K562 (cell line): ENCODE data around the gene MYOZ1. TPM values are rescaled to one million over a fixed set of nuclear protein-coding genes. Genes with fewer than 3 reads are reported as not detected.

Source experiments
- ARID1B ChIP-seq: fragments of 450-650 bp; IDR thresholded peaks from 2 replicates; pipeline ENCODE4 v1.6.1; 2016; ENCODE audit warnings: antibody characterized with exemption, mild to moderate bottlenecking, inconsistent platforms
- CBX3 ChIP-seq, 2 experiments: IDR thresholded peaks; 1 replicate in 1 of 2; 2 replicates in 1 of 2; pipeline ENCODE4 v1.6.1; 2012; ENCODE audit warnings: inconsistent platforms in 2 of 2, low read length in 2 of 2, borderline replicate concordance in 1 of 2, control low read depth in 1 of 2
- CEBPG ChIP-seq, 3 experiments: fragments of 200-800 bp in 1 of 3; sonication (Bioruptor generic) in 1 of 3; sonication (generic) in 1 of 3; formaldehyde crosslinking in 1 of 3; IDR thresholded peaks in 2 of 3; conservative IDR thresholded peaks in 1 of 3; 2 replicates each; pipeline versions ENCODE4 v1.6.1 to v1.8.0; 2016 to 2022; ENCODE audit warnings: missing compliant biosample characterization in 2 of 3, missing genetic modification characterization in 2 of 3, mild to moderate bottlenecking in 1 of 3, missing genetic modification reagents in 1 of 3
- FUS ChIP-seq: fragments of 200-400 bp; formaldehyde crosslinking; optimal IDR thresholded peaks from 2 replicates; pipeline ENCODE3; 2017; ENCODE audit warnings: low read depth, low read length
- HSF4 ChIP-seq: fragments of 250-450 bp; sonication (Bioruptor Pico); IDR thresholded peaks from 2 replicates; pipeline ENCODE4 v2.1.2; 2022; ENCODE audit warnings: mild to moderate bottlenecking, moderate library complexity, borderline replicate concordance
- NBN ChIP-seq: fragments of 450-650 bp; IDR thresholded peaks from 2 replicates; pipeline ENCODE4 v1.6.1; 2016; ENCODE audit warnings: low read depth, mild to moderate bottlenecking
- RNF2 ChIP-seq: sonication (generic); IDR thresholded peaks from 2 replicates; pipeline ENCODE4 v1.6.1; 2016
- TCF3 ChIP-seq: sonication (generic); formaldehyde crosslinking; IDR thresholded peaks from 2 replicates; pipeline ENCODE4 v1.4.0; 2020; ENCODE audit warnings: mild to moderate bottlenecking, missing genetic modification reagents
- TGIF2 ChIP-seq: sonication (generic); formaldehyde crosslinking; IDR thresholded peaks from 2 replicates; pipeline ENCODE4 v1.8.1; 2022; ENCODE audit warnings: mild to moderate bottlenecking, missing genetic modification reagents, moderate library complexity
- TSC22D4 ChIP-seq: fragments of 450-650 bp; IDR thresholded peaks from 2 replicates; pipeline ENCODE4 v1.6.1; 2016; ENCODE audit warnings: missing genetic modification characterization, missing biosample characterization, control low read depth
- ZNF586 ChIP-seq: fragments of 450-650 bp; formaldehyde crosslinking; conservative IDR thresholded peaks from 2 replicates; pipeline ENCODE4 v1.4.0; 2020; ENCODE audit warnings: mild to moderate bottlenecking, moderate library complexity
- polyA plus RNA-seq, 8 experiments: library from polyadenylated mRNA; depleted of rRNA in 4 of 8; stranded (reverse) in 5 of 8; unstranded in 3 of 8; fragments of >200 nt; fragmentation: Nextera tagmentation in 2 of 8; fragmentation: Illumina TruSeq in 1 of 8; extraction: Ambion mirVana in 2 of 8; extraction: Trizol in 1 of 8; gene quantifications; 2 replicates each; pipeline versions ENCODE4 v1.2.1 to v1.2.3, GENCODE V29; 2011 to 2014; ENCODE audit warnings: inconsistent platforms in 1 of 8, missing spikeins in 1 of 8
- total RNA-seq, 7 experiments: library from RNA; depleted of rRNA in 6 of 7; stranded (reverse); fragments of >200 nt in 6 of 7; fragmentation: Illumina TruSeq in 2 of 7; extraction: Trizol in 2 of 7; gene quantifications; 2 replicates each; pipeline versions ENCODE4 v1.2.1 to v1.2.3, GENCODE V29; 2011 to 2021; ENCODE audit warnings: low replicate concordance in 1 of 7
- TF ChIP-seq, protein P1 (sequence below): fragments of 450-650 bp; formaldehyde crosslinking; IDR thresholded peaks from 2 replicates; pipeline ENCODE4 v1.4.0; 2020; ENCODE audit warnings: mild to moderate bottlenecking, moderate library complexity
- TF ChIP-seq, protein P2 (sequence below): fragments of 450-650 bp; IDR thresholded peaks from 2 replicates; pipeline ENCODE4 v1.6.1; 2017; ENCODE audit warnings: antibody characterized with exemption, mild to moderate bottlenecking

The MYOZ1 gene
- total and polyA plus RNA-seq, 9 of the 15 experiments (the other 6 are each of a cell fraction or from before 2014, with no cell fraction given): 0.03 to 0.18 (median 0.07) TPM; not detected in 5

DNA sequence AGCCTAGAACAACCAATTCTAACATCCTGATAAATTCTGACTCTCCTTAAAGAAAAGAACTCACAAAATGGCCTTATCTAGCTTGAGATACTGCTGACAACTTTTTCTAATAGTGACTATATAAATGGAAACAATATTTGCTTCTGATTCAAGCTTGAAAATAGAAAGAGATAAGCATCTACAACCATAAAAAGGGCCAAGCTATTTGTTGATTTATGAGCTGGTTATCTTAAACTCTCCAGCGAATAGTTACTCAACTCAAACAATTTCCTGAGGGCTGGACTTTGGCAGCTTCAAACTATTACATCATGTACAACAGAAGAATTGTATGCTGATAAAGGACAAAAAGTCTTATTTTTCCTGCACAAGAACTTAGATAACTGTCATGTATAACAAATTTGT, 54.7 kb downstream of the MYOZ1 start (continued):
- TF ChIP-seq, protein P1, sequence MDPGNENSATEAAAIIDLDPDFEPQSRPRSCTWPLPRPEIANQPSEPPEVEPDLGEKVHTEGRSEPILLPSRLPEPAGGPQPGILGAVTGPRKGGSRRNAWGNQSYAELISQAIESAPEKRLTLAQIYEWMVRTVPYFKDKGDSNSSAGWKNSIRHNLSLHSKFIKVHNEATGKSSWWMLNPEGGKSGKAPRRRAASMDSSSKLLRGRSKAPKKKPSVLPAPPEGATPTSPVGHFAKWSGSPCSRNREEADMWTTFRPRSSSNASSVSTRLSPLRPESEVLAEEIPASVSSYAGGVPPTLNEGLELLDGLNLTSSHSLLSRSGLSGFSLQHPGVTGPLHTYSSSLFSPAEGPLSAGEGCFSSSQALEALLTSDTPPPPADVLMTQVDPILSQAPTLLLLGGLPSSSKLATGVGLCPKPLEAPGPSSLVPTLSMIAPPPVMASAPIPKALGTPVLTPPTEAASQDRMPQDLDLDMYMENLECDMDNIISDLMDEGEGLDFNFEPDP (CRISPR knock-in tag): no peak
- TF ChIP-seq, protein P2, sequence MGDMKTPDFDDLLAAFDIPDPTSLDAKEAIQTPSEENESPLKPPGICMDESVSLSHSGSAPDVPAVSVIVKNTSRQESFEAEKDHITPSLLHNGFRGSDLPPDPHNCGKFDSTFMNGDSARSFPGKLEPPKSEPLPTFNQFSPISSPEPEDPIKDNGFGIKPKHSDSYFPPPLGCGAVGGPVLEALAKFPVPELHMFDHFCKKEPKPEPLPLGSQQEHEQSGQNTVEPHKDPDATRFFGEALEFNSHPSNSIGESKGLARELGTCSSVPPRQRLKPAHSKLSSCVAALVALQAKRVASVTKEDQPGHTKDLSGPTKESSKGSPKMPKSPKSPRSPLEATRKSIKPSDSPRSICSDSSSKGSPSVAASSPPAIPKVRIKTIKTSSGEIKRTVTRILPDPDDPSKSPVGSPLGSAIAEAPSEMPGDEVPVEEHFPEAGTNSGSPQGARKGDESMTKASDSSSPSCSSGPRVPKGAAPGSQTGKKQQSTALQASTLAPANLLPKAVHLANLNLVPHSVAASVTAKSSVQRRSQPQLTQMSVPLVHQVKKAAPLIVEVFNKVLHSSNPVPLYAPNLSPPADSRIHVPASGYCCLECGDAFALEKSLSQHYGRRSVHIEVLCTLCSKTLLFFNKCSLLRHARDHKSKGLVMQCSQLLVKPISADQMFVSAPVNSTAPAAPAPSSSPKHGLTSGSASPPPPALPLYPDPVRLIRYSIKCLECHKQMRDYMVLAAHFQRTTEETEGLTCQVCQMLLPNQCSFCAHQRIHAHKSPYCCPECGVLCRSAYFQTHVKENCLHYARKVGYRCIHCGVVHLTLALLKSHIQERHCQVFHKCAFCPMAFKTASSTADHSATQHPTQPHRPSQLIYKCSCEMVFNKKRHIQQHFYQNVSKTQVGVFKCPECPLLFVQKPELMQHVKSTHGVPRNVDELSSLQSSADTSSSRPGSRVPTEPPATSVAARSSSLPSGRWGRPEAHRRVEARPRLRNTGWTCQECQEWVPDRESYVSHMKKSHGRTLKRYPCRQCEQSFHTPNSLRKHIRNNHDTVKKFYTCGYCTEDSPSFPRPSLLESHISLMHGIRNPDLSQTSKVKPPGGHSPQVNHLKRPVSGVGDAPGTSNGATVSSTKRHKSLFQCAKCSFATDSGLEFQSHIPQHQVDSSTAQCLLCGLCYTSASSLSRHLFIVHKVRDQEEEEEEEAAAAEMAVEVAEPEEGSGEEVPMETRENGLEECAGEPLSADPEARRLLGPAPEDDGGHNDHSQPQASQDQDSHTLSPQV: no peak
- TF ChIP-seq NBN (peak; percentile 25; the same call in 1 of the 2 replicates), ZNF586 (CRISPR knock-in tag) (no peak), TGIF2 (no peak), FUS (no peak), TSC22D4 (tag) (no peak), HSF4 (CRISPR knock-in tag) (no peak), RNF2 (no peak), CBX3 (IDR thresholded peaks at IDR 0.05; ENCODE audit: borderline replicate concordance in 1 of 2, low read length in 2 of 2) (no peak), ARID1B (peak; percentile 84), TCF3 (CRISPR knock-in tag) (peak; percentile 51; the same call in 1 of the 2 replicates), CEBPG (CRISPR knock-in tag; IDR thresholded peaks at IDR 0.05) (peak; percentile 74), CEBPG (tag; conservative IDR thresholded peaks at IDR 0.05 in 1 of 2, IDR thresholded peaks at IDR 0.05 in 1 of 2) (peak; percentile 97 to 98)
